ENCODE results near the gene RIBC2.

DNA sequence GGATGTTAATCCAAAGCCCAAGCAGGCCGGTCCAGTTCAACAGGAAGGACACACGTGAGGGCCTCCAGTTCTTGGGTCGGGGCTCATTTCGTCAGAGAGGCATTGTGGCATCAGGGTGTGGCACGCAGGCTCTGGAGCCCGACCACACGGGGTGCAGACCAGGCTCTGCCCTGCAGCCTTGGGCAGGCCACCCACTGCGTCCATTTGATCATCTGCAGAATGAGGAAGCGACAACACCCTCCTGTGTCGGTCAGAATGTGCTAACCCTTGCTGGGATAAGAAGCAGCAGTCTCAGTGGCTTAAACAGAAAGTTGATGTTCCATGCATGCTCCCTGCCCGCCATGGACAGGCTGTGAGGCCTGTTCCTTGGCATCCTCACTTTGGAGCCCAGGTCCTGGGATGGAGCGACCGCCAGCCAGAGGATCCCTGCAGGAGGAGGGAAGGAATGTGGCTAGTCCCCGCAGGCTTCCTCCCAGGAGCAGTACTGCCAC is 10.8 kb downstream of the RIBC2 start:
- TF ChIP-seq, protein P1, sequence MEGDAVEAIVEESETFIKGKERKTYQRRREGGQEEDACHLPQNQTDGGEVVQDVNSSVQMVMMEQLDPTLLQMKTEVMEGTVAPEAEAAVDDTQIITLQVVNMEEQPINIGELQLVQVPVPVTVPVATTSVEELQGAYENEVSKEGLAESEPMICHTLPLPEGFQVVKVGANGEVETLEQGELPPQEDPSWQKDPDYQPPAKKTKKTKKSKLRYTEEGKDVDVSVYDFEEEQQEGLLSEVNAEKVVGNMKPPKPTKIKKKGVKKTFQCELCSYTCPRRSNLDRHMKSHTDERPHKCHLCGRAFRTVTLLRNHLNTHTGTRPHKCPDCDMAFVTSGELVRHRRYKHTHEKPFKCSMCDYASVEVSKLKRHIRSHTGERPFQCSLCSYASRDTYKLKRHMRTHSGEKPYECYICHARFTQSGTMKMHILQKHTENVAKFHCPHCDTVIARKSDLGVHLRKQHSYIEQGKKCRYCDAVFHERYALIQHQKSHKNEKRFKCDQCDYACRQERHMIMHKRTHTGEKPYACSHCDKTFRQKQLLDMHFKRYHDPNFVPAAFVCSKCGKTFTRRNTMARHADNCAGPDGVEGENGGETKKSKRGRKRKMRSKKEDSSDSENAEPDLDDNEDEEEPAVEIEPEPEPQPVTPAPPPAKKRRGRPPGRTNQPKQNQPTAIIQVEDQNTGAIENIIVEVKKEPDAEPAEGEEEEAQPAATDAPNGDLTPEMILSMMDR (IDR thresholded peaks at IDR 0.05): no peak
- TF ChIP-seq POLR2A (IDR thresholded peaks at IDR 0.05): no peak
